IMR-90 (cell line): ENCODE data around the gene SUPV3L1. TPM values are rescaled to one million over a fixed set of nuclear protein-coding genes. Genes with fewer than 3 reads are reported as not detected.
A peak's percentile ranks its signal among the peaks of the same experiment; 100 is the strongest.
"Not testable (repeated sequence)": the region's sequence is repeated elsewhere in the genome, so short reads cannot be mapped to it uniquely, and the experiment has no call there.

Experiments
- ATAC-seq: fragments of 200-7000 bp; cut with Tn5 transposase; 2 replicates; pipeline ENCODE4 v1.9.1; 2020; ENCODE audit warnings: low read depth, mild to moderate bottlenecking, moderate library complexity
- BruUV-seq: library from RNA; stranded (reverse); fragments of 400-500 nt; replicated peaks from 2 replicates; lab custom pipeline; 2021; lab: Mats Ljungman, UMichigan
- CTCF ChIA-PET: fragments of 300-600 bp; formaldehyde crosslinking; extraction: SDS; loops from one replicate; lab custom pipeline; 2021; ENCODE audit warnings: antibody characterized with exemption; lab: Yijun Ruan, JAX
- POLR2A ChIA-PET: fragments of 300-600 bp; sonication (Branson Sonifier 250); formaldehyde crosslinking; loops from one replicate; lab custom pipeline; 2022; ENCODE audit warnings: antibody characterized with exemption; ENCODE audit not compliant: unreplicated experiment; lab: Charles Lee
- DNase-seq: peaks from one replicate; pipeline ENCODE4 v3.0.0; 2013
- H2AFZ ChIP-seq: replicated peaks from 2 replicates; pipeline ENCODE3; 2013; ENCODE audit warnings: low read length, mild to moderate bottlenecking; ENCODE audit not compliant: poor library complexity
- H2AK5ac ChIP-seq: 2 replicates; pipeline ENCODE4 v1.6.1; 2013; ENCODE audit warnings: low read depth, low read length, inconsistent platforms
- H2AK9ac ChIP-seq: replicated peaks from 2 replicates; pipeline ENCODE3; 2013; ENCODE audit warnings: mild to moderate bottlenecking, low read depth, low read length, moderate library complexity; ENCODE audit not compliant: poor library complexity
- H2BK120ac ChIP-seq: 2 replicates; pipeline ENCODE4 v1.6.1; 2013; ENCODE audit warnings: low read depth, low read length, inconsistent platforms
- H2BK15ac ChIP-seq: 3 replicates; pipeline ENCODE4 v1.6.1; 2013; ENCODE audit warnings: low read depth, low read length, inconsistent platforms
- H2BK20ac ChIP-seq: 2 replicates; pipeline ENCODE4 v1.6.1; 2013; ENCODE audit warnings: low read depth, mild to moderate bottlenecking, inconsistent platforms, low read length, moderate library complexity
- H2BK5ac ChIP-seq: 2 replicates; pipeline ENCODE4 v1.6.1; 2013; ENCODE audit warnings: mild to moderate bottlenecking, low read depth, low read length, inconsistent platforms; ENCODE audit not compliant: poor library complexity, severe bottlenecking
- H3K14ac ChIP-seq: replicated peaks from 2 replicates; pipeline ENCODE4 v1.6.1; 2013; ENCODE audit warnings: low read depth, low read length, inconsistent platforms
- H3K18ac ChIP-seq: 2 replicates; pipeline ENCODE4 v1.6.1; 2013; ENCODE audit warnings: low read depth, low read length, control low read depth
- H3K23ac ChIP-seq: 2 replicates; pipeline ENCODE4 v1.6.1; 2013; ENCODE audit warnings: low read depth, low read length, inconsistent platforms
- H3K27ac ChIP-seq: 2 replicates; pipeline ENCODE4 v1.5.1; 2013; ENCODE audit warnings: mild to moderate bottlenecking, control low read depth, low read length; ENCODE audit not compliant: insufficient read depth
- H3K27me3 ChIP-seq: 2 replicates; pipeline ENCODE4 v1.6.1; 2013; ENCODE audit warnings: low read length; ENCODE audit not compliant: control insufficient read depth, insufficient read depth
- H3K36me3 ChIP-seq: 2 replicates; pipeline ENCODE4 v1.6.1; 2013; ENCODE audit warnings: low read length, mixed read lengths; ENCODE audit not compliant: control insufficient read depth, insufficient read depth
- H3K4ac ChIP-seq: 2 replicates; pipeline ENCODE4 v1.6.1; 2013; ENCODE audit warnings: low read depth, low read length, inconsistent platforms
- H3K4me1 ChIP-seq: 2 replicates; pipeline ENCODE4 v1.6.1; 2013; ENCODE audit warnings: low read length, mixed read lengths; ENCODE audit not compliant: control insufficient read depth, insufficient read depth
- H3K4me2 ChIP-seq: 2 replicates; pipeline ENCODE4 v1.6.1; 2013; ENCODE audit warnings: low read depth, mild to moderate bottlenecking, control low read depth, low read length, moderate library complexity
- H3K4me3 ChIP-seq: 2 replicates; pipeline ENCODE4 v1.5.1; 2013; ENCODE audit warnings: low read depth, mild to moderate bottlenecking, control low read depth, low read length, moderate library complexity; ENCODE audit not compliant: insufficient read depth
- H3K56ac ChIP-seq: 2 replicates; pipeline ENCODE4 v1.6.1; 2013; ENCODE audit warnings: low read length, inconsistent platforms; ENCODE audit not compliant: insufficient read depth; ENCODE audit errors: extremely low read depth
- H3K79me1 ChIP-seq, 2 experiments: 2 replicates each; pipeline ENCODE4 v1.6.1; 2013; ENCODE audit warnings: low read length in 2 of 2, inconsistent platforms in 1 of 2, low read depth in 1 of 2
- H3K9ac ChIP-seq: 2 replicates; pipeline ENCODE4 v1.6.1; 2013; ENCODE audit warnings: low read depth, low read length, control low read depth
- H3K9me1 ChIP-seq: 2 replicates; pipeline ENCODE4 v1.6.1; 2013; ENCODE audit warnings: low read length, inconsistent platforms; ENCODE audit not compliant: insufficient read depth
- H3K9me3 ChIP-seq: 2 replicates; pipeline ENCODE4 v1.6.1; 2013; ENCODE audit warnings: low read length; ENCODE audit not compliant: control insufficient read depth, insufficient read depth
- H4K20me1 ChIP-seq: 2 replicates; pipeline ENCODE4 v1.6.1; 2013; ENCODE audit warnings: low read length, inconsistent platforms; ENCODE audit not compliant: insufficient read depth
- H4K5ac ChIP-seq: 2 replicates; pipeline ENCODE4 v1.6.1; 2013; ENCODE audit warnings: mild to moderate bottlenecking, low read depth, low read length, control low read depth
- H4K8ac ChIP-seq, 2 experiments: 2 replicates each; pipeline ENCODE4 v1.6.1; 2013; ENCODE audit warnings: low read depth in 2 of 2, low read length in 2 of 2, control low read depth in 1 of 2, inconsistent platforms in 1 of 2
- H4K91ac ChIP-seq: 2 replicates; pipeline ENCODE4 v1.6.1; 2013; ENCODE audit warnings: low read depth, low read length, inconsistent platforms; ENCODE audit not compliant: insufficient read depth
- CEBPB ChIP-seq: IDR thresholded peaks from 2 replicates; pipeline ENCODE4 v1.6.1; 2012; ENCODE audit warnings: low read depth, low read length, improper control_type of control experiment
- FOS ChIP-seq: fragments of 150-350 bp; IDR thresholded peaks from 2 replicates; pipeline ENCODE4 v1.6.1; 2016; ENCODE audit warnings: low read depth, low read length
- WGBS, 2 experiments: methylation state at CpG; one replicate each; pipeline versions ENCODE4 v1.1.5 to v1.1.7; 2013; ENCODE audit warnings: missing lambda C conversion rate in 2 of 2; ENCODE audit not compliant: insufficient read length in 1 of 2; ENCODE audit errors: extremely low coverage in 2 of 2; 5-methylcytosine and 5-hydroxymethylcytosine counted together
- dilution Hi-C: fragments of 300-500 bp; cut with HindIII; formaldehyde crosslinking; loops from one replicate; pipeline ENCODE4 v1.14.3; 2018; ENCODE audit warnings: low sequenced_read_pairs; ENCODE audit not compliant: unreplicated experiment
- in situ Hi-C: fragments of 300-500 bp; cut with MboI; formaldehyde crosslinking; loops from 3 replicates; pipeline ENCODE4 v1.14.3; 2019; ENCODE audit warnings: low sequenced_read_pairs, inconsistent platforms, mixed read lengths
- intact Hi-C: fragments of 100-400 bp; cut with micrococcal nuclease; formaldehyde crosslinking; loops from 2 replicates; pipeline ENCODE4 v1.10.0; 2022
- polyA plus RNA-seq, 3 experiments: library from polyadenylated mRNA; depleted of rRNA; stranded (reverse); fragments of >200 nt; gene quantifications; 2 replicates each; pipeline ENCODE4 v1.2.3, GENCODE V29; 2012; ENCODE audit warnings: low replicate concordance in 1 of 3
- total RNA-seq: library from RNA; depleted of rRNA; stranded (reverse); fragments of >200 nt; gene quantifications from 2 replicates; pipeline ENCODE4 v1.2.3, GENCODE V29; 2012

SUPV3L1 gene
- total and polyA plus RNA-seq, 2 of the 4 experiments (the other 2 are of a cell fraction): 24.4 to 26.5 TPM

GRCh38 chr10:69172241-69172982, 7.6 kb upstream of the SUPV3L1 start:
- Histone ChIP-seq H3K36me3 (0 out of 2 replicates have a peak, but pooled peaks cover 5% of the 10 kb centered on the region), H3K79me1 (0 out of 4 replicates have a peak, but pooled peaks cover 0 to 3% of the 10 kb centered on the region in 2 experiments), H3K14ac (no peak overlapping the region), H3K27ac (no peak overlapping the region), H2AFZ (no peak overlapping the region), H3K27me3 (no peaks in the 10 kb centered on the region), H2BK5ac (no peak overlapping the region), H3K4me3 (no peak overlapping the region), H3K4me1 (no peaks in the 10 kb centered on the region), H4K8ac (no peak overlapping the region), H3K4me2 (no peak overlapping the region), H3K9me3 (no peaks in the 10 kb centered on the region), H2BK20ac (no peak overlapping the region), H3K56ac (no peak overlapping the region), H2BK15ac (no peak overlapping the region), H2BK120ac (no peak overlapping the region), H4K20me1 (no peaks in the 10 kb centered on the region), H4K5ac (no peak overlapping the region), H2AK9ac (no peak overlapping the region), H2AK5ac (no peak overlapping the region), H3K9ac (no peak overlapping the region), H3K23ac (no peak overlapping the region), H3K9me1 (no peaks in the 10 kb centered on the region), H3K18ac (no peak overlapping the region), H4K91ac (no peak overlapping the region), H3K4ac (no peak overlapping the region)
- ATAC-seq (peak; percentile 32; the same call in 1 of the 2 replicates), DNase-seq (peak; percentile 6)
- peak; percentile 53 for TF ChIP-seq CEBPB
- TF ChIP-seq FOS: no peak
- dilution Hi-C loops (no loop called here), intact Hi-C loops (no loop called here), in situ Hi-C loops (no loop called here)
- WGBS, 2 experiments: no CpG with 5 or more reads among the region's 3 CpGs
- BruUV-seq: TSS peak; percentile 90
- CTCF ChIA-PET: interaction anchor here (0.6 kb wide), 1 partner anchor 173 kb away, joined by 3 read pairs; no protein-coding TSS in a partner anchor
- POLR2A ChIA-PET: interaction anchor here (0.5 kb wide), 1 partner anchor 89 kb away, joined by 3 read pairs; no protein-coding TSS in a partner anchor

- BruUV-seq, H4K20me1 ChIP-seq, H3K9me1 ChIP-seq, H3K9ac ChIP-seq, H3K36me3 ChIP-seq, in situ Hi-C loops, H3K23ac ChIP-seq, H4K5ac ChIP-seq, H2BK15ac ChIP-seq, POLR2A ChIA-PET, H3K27ac ChIP-seq, CTCF ChIA-PET, H3K4me2 ChIP-seq, H2AK9ac ChIP-seq, H3K14ac ChIP-seq, H2AK5ac ChIP-seq, H3K4ac ChIP-seq, H2BK120ac ChIP-seq, H3K4me3 ChIP-seq, DNase-seq, H4K8ac ChIP-seq, H2BK20ac ChIP-seq, H3K56ac ChIP-seq, H2BK5ac ChIP-seq, H3K18ac ChIP-seq, H3K9me3 ChIP-seq, H2AFZ ChIP-seq, H4K91ac ChIP-seq, dilution Hi-C loops, ATAC-seq, H3K4me1 ChIP-seq, H3K27me3 ChIP-seq, H3K79me1 ChIP-seq, intact Hi-C loops: not testable (repeated sequence)
- WGBS, 2 experiments: no CpG with 5 or more reads among the region's 4 CpGs
Observed at GRCh38 chr10:69175326-69175725, 4.7 kb upstream of the SUPV3L1 start.
